Fibroblast of skin of scalp (primary cell): ENCODE measurements around the gene ATAD2B.

Experiments used
- DNase-seq: peaks from one replicate; pipeline ENCODE4 v3.0.0-alpha.2; 2013

Gene ATAD2B

DNA sequence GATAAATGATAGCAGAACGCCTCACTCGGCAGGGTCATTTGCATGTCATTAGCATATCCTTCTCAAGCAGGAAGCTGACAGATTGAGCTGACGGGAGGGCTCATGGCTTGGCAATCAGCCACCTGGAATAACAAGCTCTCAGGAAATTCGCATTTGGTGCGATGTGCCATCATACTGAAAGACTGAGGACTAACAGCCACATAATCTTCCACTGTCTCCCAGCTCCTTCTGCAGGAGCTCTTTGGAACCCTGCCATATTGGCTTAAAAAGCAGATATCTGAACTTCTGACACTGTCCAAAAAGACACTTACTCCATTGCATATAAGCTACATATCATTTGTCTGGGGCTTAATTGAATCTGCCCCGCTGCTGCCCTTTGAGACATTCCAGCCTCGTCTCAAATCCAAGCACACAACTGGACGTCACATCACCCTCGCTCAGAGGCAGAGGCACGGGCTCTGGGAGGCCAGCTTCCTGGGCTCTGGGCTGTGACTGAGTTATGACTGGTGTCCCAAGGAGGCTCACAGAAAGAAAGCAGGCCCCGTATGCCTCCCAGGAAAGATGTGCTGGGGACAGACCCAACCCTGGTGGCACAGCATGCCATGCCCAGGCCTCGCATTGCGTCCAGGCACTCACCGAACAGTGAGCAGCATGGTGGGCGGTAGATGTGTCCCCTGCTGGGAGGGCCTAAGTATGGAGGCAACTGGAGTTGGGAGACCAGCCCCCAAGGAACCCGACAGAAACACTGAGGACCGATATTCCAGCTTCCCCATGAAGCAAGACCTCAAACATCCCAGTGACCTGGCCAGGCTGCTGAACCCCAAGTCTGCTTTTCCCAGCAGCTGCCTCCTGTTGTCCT, 228.0 kb downstream of the ATAD2B start:
- peak; percentile 22 for DNase-seq
